OCI-M2 (cell line): ENCODE results near the gene POU6F2.
"Not testable (repeated sequence)": the region's sequence is repeated elsewhere in the genome, so short reads cannot be mapped to it uniquely, and the experiment has no call there.

ENCODE experiments used
- DNase-seq: peaks from one replicate; lab custom pipeline; 2025; ENCODE audit not compliant: unreplicated experiment; lab: John Stamatoyannopoulos, UW

Gene POU6F2

DNA sequence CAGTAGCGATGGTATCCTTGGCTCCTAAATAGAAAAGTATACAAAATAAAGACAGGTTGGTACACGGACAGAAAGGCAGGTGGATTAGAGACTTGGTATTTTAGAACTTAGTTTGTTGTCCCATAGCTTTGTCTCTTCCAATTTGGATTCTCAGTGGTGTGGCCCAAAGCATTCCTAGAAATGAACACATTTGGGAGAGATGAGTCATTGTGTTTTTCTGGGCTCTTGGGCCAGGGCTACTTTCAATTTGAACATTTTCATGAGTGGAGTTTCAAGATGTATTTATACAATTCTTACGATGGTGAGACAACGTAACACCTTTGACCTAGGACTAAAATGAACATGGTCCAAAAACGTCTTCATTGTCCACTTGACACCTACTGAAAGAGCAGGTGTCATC lies 363.4 kb downstream of the POU6F2 start:
- DNase-seq = no peak

DNA sequence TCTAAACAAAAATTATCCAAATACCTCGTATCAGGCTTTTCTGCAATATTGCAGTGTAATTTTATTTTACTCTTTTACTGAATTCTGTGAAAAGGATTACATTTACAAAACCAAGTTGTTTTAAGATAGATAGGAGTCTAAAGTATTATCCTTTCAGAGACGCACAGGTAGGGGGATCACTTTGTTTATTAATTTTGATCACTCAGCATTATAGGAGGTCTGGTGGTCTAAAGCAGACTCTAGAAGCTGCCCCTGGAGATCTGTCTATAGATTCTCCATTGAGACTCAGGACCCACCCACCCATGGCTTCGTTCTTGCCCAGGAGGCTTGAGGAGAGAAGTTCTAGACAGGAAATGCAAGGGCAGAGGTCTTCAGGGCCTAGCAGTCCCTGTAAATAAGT lies 365.1 kb downstream of the POU6F2 start:
- DNase-seq = no peak

DNA sequence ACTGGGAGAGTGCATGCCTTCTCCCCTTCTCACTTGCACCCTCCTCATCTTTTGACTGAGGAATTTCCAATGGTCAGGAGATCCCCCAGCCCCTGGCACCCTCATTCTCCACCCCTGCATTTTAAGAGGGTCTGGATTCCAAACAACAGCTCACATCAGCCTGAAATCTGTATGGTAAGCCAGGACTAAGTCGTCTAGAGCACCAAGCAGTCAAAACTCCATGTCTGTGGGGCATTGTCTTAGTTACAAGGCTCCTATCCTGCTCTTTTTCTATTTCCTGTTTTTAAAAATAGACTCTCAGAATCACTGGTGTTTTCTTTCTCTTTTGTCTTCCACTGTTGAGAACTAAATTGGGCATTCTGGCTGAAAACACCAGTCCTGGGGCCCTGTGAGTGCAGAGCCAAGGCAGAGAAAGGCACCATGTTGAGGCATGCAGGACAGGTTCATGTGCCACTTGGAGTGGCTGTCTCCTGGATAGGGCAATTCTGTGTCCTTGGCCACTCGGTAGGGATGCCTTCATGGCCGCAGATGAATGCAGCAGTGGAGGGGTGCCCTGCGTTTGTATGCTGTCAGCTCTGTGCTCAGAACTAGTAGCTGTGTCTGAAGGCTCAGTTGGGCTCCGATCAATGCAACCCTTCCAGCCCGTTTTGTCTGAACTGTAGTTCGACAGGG lies 371.9 kb downstream of the POU6F2 start:
- DNase-seq = no peak

DNA sequence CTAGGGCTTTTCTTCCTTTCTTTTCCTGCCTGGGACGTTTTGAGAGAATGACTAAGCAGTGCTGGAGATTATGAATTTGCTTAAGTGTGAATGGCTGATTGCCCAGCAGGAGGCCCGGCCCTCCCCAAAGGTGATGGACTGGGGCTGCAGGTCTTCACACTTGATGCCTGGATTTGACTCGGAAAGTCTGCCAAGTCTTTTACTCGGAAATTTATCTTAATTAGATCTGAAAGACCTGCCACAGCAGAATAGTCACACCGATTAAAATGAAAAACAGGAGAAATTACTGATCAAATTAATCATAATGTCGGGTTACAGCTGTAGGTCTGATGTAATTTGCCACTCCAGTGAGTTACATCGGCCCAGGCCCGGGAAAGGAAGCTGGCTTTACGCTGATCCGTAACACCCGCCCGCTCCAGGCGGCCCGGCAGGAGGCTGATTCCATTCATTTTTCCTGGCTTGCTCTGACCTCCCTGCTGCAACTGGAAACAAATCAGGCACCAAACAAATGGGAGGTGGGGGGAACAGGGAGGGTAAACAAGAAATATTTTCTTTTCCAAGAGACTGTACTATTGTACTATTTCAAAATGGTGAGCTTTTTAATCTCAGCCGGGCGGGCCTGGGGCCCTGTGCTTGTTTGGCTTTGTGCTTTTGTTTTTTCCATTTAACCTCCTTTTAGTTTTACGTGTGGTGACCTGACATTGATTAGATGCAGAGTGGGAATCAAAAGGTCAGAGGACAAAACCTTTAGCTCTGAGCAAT lies 376.1 kb downstream of the POU6F2 start:
- no peak for DNase-seq

DNA sequence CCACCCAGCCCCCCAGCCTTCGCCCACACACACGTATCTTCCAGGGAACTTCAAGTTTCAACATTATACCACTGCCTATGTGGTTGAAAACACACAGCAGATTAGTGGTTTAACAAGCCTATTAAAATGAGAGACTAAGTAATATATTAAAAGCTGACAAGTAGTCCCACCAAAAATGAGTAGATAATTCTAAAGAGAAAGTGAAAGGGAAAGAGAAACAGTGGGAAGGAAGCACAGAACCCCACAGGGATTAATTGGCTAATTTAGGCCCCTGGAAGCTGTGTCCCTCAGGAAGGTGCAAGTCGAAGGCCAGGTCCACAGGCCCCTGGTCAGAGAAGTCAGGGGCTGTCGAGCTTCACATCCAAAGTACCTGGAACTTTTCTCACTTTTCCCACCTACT lies 378.0 kb downstream of the POU6F2 start:
- DNase-seq = no peak

DNA sequence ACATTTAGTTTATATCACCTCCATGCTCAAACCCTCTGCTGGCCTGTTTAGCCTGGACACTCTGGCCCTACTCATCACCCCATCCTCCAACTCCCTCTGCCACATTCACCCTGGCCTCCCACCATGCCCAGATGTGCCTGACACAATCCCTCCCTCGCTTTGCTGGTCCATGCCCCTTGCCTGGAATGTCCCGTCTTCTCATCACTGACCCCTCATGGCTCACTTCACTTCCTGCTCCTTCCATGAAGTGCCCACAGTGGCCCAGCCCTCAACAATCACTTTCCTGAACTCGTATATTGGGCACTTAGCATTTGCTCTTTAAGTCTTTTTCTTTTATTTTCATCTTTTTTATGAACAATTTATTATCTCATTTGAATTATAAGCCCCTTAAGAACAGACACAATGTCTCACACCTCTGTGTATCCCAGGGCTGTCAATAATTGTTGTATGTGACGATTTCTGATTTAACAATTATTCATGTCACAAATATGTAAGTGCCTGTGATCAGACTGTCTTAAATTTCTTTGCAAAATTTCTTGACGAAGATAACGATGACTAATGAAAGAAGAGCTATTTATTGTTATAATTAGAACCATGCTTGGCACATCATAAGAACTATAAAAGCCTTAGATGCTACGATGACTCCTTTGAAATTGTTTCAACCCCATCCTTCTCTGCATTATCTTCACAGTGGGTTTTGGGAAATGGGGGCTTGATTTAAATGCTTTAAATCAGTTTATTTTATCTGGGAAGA lies 378.6 kb downstream of the POU6F2 start:
- no peak for DNase-seq

DNA sequence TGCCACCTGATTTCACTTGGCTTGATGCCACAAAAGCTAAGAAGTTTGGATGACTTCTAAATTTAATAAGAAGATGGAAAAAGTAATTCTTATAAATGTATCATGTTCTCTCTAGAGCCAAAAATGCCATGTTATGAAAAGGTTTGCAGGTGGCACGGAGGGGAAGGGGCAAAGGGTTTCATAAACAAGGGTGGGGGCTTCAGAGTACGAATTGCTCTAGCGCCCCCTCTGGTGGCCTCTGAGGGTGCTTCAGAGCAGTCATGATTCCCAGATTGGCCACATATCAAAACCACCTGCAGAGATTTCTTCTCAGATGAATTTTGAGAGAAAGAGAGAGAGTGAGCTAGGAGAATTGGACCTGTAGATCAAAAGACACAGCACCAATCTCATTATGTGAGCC lies 379.9 kb downstream of the POU6F2 start:
- DNase-seq = no peak

DNA sequence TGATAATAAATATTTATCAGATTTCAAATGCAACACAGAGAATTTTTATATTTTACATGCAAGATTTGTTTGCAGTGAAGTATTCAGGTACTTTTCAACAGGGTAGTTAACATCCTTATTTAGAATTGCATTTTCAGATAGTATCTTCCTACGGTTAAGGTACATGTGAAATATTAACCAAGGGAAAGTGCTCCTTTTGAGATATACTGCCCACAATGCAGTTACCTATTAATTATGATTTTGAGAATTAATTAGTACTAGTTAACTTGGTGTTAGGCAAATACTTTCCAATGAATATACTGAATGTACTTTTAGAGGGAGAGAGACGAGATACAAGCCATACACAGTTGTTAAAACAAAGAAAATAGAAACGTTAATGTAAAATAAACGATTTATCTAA lies 382.3 kb downstream of the POU6F2 start:
- DNase-seq = no peak

DNA sequence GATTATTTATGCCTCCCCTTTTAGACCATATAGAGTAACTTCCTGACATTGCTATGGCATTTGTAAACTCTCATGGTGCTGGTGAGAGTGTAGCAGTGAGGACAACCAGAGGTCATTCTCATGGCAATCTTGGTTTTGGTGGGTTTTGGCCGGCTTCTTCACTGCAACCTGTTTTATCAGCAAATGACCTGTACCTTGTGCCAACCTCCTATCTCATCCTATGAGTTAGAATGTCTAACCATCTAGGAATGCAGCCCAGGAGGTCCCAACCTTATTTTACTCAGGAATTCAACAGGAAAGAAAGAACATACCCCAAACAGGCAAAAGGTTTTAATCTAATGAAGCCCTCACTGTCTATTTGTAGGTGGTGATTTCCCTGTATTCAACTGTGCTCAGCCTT lies 383.1 kb downstream of the POU6F2 start:
- DNase-seq = no peak

DNA sequence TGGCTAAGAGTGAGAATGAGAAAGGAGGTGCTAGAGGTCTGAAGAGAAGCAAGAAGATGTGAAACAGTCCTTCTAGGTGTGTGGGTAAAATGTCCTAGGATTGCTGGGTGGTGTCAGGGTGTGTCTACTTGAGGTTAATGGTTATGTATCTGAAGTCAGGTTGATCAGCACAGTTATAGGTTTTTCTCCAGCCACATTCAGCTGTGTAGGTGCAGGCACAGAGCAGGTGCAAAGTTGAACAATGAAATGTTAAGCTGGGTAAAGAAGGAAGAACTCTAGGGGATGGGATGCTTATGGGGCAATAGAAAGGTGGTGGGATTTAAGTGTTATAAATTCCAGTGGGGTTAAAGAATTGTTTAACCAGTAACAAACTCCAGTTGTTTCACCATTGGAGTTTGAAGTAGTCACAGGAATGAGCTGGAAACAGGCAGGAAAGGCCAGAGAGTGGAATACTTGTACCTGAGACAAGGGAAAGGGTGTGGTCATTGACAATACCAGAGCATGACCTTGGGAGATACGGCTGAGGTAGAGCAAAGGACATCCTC lies 388.1 kb downstream of the POU6F2 start:
- no peak for DNase-seq

DNA sequence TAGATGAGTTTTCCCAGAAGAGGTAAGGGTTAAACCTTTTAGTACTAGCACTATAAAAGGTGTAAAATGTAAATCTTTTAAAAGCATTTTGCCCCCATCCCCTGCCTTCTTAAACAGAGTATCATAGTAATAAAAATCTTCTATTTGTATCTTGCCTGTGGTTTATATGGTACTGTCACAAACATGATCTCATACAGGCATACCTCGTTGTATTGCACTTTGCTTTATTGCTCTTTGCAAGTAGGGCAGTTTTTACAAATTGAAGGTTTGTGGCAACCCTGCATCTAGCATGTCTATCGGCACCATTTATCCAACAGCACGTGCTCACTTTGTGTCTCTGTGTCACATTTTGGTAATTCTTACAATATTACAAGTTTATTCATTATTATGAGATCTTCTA lies 389.7 kb downstream of the POU6F2 start:
- no peak for DNase-seq

DNA sequence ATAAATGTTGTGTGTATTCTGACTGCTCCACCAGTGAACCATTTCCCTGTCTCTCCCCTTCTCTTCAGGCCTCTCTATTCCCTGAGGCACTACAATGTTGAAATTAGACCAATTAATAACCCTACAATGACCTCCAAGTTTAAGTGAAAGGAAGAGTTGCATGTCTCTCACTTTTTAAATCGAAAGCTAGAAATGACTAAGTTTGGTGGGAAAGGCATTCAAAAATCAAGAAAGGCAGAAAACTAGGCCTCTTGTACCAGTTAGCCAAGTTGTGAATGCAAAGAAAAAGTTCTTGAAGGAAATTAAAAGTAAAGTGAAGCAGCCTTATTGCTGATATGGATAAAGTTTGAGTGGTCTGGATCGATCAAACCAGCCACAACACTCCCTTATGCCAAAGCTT lies 390.2 kb downstream of the POU6F2 start:
- DNase-seq = no peak

DNA sequence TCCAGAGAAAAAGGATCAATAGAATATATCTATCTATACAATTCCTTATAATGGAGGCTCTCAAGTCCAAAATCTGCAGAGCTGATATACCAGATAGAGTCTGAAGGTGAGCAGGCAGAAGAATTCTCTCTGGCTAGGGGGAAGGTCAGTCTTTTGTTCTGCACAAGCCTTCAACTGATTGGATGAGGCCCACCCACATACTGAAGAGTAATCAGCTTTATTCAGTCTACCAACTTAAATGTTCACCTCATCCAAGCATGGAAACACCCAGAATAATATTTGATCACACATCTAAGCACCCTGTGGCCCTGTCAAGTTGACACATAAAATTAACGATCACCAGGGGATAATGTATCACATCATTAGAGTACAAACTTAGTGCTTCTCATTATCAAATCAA lies 394.7 kb downstream of the POU6F2 start:
- DNase-seq = no peak

DNA sequence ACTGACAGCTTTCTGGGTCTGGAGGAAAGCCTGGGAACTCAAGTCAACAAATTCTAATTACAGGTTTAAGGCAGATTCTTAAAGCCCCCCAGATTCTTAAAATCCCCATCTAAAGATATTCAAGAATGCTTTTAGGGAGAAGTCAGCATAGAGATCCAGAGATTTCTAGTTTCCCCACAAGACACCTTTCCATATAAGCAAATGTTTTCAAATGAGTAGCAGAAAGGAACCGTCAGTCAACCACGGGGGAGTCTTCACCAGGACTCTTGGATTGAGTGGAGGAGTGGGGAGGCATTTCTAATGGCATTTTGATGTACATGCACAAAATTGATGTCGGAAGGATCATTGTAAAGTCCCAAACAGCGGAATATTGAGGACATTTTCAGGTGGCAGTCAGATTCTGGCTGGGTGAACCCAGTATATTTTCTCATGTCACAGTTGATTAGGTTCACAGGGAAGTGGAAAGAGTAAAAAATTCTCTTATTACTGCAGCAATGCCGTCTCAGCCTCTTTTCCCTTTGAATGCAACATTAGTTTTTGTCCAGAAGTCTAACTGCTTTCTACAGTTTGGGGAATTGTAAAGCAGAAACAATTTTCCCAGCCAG lies 396.8 kb downstream of the POU6F2 start:
- DNase-seq = no peak

DNA sequence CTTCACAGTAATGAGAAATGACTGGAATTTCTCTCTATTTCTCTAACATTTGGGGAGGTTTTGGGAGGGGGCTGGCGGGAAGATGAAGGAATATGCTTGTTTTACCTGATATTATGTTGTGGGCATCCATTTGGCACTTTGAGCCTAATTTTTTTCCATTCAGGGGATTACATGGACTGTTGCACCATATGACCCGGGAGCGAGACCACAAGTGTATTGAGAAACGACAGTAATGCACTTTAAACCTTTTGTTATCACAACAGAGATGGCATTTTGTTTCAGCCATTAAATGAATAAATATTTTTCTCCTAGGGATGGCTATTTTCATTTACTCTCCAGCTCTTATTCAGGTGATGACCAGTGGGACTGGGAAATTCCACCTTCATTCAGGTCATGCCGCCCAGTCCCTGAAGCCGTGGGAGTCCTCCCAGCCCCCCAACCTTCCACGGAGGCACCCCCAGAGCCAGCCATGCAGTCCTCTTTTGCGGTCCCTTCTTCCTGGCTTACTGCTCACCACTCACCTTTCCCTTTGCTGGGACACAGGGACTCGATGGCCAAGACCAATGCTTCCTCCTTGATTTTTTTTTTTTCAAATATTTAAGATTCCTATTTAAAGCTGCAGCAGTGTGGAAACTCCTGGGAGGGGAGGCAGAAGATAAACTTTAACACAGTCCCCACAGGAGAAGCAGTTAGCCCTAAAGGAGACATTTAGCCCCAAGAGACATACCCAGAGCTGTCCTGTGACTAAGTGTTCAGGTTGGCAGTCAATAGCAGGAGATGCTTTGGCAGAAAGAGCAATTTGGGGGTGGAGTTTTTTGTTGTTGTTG lies 397.6 kb downstream of the POU6F2 start:
- DNase-seq = no peak

DNA sequence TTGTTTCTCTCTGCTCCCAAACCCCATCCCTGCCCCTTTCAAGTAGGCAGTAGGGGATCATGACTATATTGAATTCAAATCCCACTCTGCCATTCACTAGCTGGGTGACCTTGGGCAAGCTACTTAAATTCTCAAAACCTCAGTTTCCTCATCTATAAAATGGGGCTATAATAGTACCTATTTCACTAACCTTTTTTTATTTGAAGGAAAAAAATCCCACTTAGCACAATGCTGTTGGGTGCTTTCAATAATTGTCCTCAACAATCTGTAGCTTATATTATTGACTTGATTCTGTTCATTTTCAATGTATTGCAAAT lies 398.1 kb downstream of the POU6F2 start:
- DNase-seq = no peak

DNA sequence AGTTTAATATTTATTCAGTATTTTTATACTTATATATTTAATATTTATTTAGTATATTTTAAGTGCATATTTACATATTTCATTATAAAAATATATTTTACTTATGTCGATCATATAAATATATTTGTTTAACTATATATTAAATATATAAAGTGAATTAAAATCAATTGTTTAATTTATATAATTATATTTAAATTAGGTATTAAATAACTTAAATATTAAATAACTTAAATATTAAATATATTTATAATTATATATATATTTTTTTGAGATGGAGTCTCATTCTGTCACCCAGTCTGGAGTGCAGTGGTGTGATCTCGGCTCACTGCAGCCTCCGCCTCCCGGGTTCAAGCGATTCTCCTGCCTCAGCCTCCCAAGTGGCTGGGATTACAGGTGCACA lies 399.2 kb downstream of the POU6F2 start:
- DNase-seq = not testable (repeated sequence)

DNA sequence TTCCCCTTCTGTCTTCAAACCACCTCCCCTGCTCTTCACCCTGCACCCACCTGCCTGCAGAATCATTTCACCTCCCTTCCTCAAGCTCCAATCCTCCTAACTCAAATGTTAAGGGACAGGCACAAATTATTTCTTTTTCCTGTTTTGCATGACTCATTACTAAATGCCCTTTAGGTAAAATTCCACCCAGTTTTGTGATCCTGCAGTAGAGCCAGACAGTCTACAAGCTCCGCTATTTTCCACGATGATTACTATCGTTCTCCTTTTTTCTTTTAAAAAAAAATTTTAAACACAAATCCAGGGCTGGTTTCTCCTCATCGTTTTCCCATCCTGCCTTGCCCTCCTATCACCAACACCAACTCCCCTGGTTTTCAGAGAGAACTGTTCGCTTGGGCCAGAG lies 401.7 kb downstream of the POU6F2 start:
- DNase-seq = no peak

DNA sequence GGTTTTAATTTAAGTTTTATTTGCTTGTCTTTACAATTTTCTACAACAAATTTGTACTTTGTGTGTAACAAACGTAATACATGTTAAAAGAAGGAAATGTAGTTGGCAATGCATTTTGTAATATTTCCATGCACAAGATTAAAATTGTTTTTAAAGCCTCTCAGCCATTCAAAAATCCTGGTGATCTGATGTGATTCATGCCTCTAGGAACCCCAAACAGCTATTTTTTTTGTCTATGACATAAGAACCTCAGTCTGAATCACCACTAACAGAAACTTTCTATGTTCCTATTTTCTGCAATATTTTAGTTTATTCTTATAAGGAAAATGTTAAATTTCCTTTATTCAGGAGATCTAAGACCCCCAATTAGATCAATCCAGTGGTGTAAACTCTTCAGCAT lies 405.4 kb downstream of the POU6F2 start:
- no peak for DNase-seq

DNA sequence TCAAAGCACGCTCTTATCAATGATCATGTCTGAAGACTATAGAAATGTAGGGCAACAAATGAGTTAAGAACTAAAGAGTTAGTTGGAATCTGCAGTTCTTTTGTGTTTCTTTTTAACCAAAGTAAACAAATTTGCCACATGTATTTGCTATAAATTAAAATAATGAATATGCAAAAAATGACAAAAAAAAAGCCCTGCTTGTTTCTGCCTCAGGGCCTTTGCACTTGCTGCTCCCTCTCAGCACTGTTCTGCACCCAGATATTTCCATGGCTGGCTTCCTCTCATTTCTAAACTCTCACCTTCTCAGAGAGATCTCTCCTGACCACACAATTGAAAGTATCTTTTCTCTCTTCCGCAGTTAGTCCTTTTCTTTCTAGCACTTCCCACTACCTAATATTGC lies 406.7 kb downstream of the POU6F2 start:
- DNase-seq = no peak

DNA sequence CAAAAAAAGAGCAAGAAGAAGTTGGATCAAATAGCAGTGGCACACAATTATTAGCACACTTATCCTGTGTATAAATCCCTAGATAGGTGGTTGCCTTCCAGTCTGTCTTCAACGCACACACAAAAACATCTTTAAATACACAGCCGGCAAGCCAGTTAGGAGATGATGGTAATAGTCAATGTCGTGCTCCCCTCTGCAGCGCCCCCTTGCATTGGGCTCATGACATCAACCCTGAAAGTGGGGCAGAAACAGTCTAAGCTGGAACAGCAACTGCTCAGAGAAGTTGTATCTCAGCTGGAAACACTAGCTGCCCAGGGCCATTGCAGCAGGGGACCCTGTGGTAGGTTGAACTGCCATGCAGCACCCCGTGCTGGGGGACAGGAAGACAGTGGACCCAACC lies 409.0 kb downstream of the POU6F2 start:
- no peak for DNase-seq
